Neural progenitor cell (in vitro differentiated cells): ENCODE results near the gene AUTS2. TPM values are rescaled to one million over a fixed set of nuclear protein-coding genes. Genes with fewer than 3 reads are reported as not detected.

Experiments
- DNase-seq: peaks from one replicate; pipeline ENCODE4 v3.0.0-alpha.2; 2016; ENCODE audit warnings: low spot score
- H2AFZ ChIP-seq: fragments of 200-600 bp; sonication (generic); replicated peaks from 2 replicates; pipeline ENCODE4 v1.6.1; 2016; ENCODE audit warnings: antibody characterized with exemption
- H3F3A ChIP-seq: fragments of 200-600 bp; sonication (generic); 2 replicates; pipeline ENCODE4 v1.6.1; 2016; ENCODE audit warnings: antibody characterized with exemption, low read depth
- H3K27ac ChIP-seq: fragments of 200-600 bp; sonication (generic); 2 replicates; pipeline ENCODE4 v1.5.1; 2016; ENCODE audit warnings: mild to moderate bottlenecking
- H3K27me3 ChIP-seq: fragments of 200-600 bp; sonication (generic); 2 replicates; pipeline ENCODE4 v1.6.1; 2016; ENCODE audit warnings: mild to moderate bottlenecking, moderate library complexity
- H3K36me3 ChIP-seq: fragments of 200-600 bp; sonication (generic); 2 replicates; pipeline ENCODE4 v1.5.1; 2016
- H3K4me1 ChIP-seq: fragments of 200-600 bp; sonication (generic); 2 replicates; pipeline ENCODE4 v1.6.1; 2016; ENCODE audit warnings: mixed run types
- H3K4me2 ChIP-seq: fragments of 200-600 bp; sonication (generic); 2 replicates; pipeline ENCODE4 v1.6.1; 2016
- H3K4me3 ChIP-seq: fragments of 200-600 bp; sonication (generic); 2 replicates; pipeline ENCODE4 v1.5.1; 2016
- H3K79me2 ChIP-seq: fragments of 200-600 bp; sonication (generic); 2 replicates; pipeline ENCODE4 v1.6.1; 2016; ENCODE audit warnings: low read depth
- H3K9ac ChIP-seq: fragments of 200-600 bp; sonication (generic); 2 replicates; pipeline ENCODE4 v1.6.1; 2016
- H3K9me3 ChIP-seq: fragments of 200-600 bp; sonication (generic); 2 replicates; pipeline ENCODE4 v1.5.1; 2016; ENCODE audit warnings: low read depth
- H4K20me1 ChIP-seq: fragments of 200-600 bp; sonication (generic); 2 replicates; pipeline ENCODE4 v1.6.1; 2016; ENCODE audit warnings: low read depth
- H3K27ac Mint-ChIP-seq: 3 replicates; pipeline ENCODE4 v1.8.0; 2021; ENCODE audit warnings: mixed read lengths
- H3K27me3 Mint-ChIP-seq: 2 replicates; pipeline ENCODE4 v1.8.0; 2022; ENCODE audit warnings: low read depth, mild to moderate bottlenecking, inconsistent platforms, moderate library complexity, mixed read lengths; ENCODE audit not compliant: insufficient read depth
- H3K36me3 Mint-ChIP-seq: 3 replicates; pipeline ENCODE4 v1.8.0; 2021; ENCODE audit warnings: mixed read lengths
- H3K4me1 Mint-ChIP-seq: 3 replicates; pipeline ENCODE4 v1.8.0; 2021; ENCODE audit warnings: mixed read lengths
- H3K4me3 Mint-ChIP-seq: 3 replicates; pipeline ENCODE4 v1.8.0; 2021; ENCODE audit warnings: mild to moderate bottlenecking, moderate library complexity, mixed read lengths
- H3K9me3 Mint-ChIP-seq: 3 replicates; pipeline ENCODE4 v1.8.0; 2020; ENCODE audit warnings: mixed read lengths
- CTCF ChIP-seq: fragments of 200-600 bp; sonication (generic); IDR thresholded peaks from 2 replicates; pipeline ENCODE4 v1.5.1; 2017; ENCODE audit warnings: antibody characterized with exemption, mild to moderate bottlenecking
- EZH2 ChIP-seq: fragments of 200-600 bp; sonication (generic); IDR thresholded peaks from 2 replicates; pipeline ENCODE4 v1.6.1; 2017; ENCODE audit warnings: antibody characterized with exemption, mild to moderate bottlenecking, moderate library complexity
- EZH2phosphoT487 ChIP-seq: fragments of 200-600 bp; sonication (generic); IDR thresholded peaks from 2 replicates; pipeline ENCODE4 v1.6.1; 2017; ENCODE audit warnings: antibody characterized with exemption
- total RNA-seq: library from RNA; depleted of rRNA; stranded (reverse); fragments of >200 nt; gene quantifications from 2 replicates; pipeline ENCODE4 v1.2.3, GENCODE V29; 2015; ENCODE audit warnings: low replicate concordance

Gene AUTS2
- total RNA-seq, 1 donor from 2014 or later: 50.0 TPM

DNA sequence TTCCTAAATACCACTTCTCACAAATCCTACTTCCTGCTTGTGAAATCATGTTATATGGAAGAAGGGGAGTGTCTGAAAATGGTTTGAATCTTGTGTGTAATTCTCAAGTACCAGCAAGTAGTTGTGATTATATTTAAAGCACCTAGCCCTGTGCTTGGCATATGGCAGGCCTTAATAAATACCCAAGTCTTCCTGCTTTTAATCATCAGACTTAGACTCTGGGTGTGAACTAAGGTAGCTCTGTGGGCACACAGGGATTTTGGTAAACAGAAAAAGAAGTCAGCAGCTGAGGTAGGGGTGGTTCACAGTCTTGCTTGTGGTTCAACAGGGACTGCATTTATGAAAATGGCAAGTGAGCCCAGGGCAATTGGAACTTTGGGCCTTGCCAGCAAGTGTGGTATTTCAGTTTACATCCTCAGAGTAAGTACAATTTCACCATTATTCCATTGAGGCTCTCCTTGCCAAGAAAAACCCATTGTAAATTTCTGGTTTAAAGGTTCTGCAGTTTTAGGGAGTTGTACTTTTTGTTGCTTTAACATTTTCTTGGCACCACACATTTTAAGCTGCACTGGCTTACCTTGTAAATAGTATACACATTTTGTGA, 215.5 kb downstream of the AUTS2 start:
- H3K27ac ChIP-seq: no peak overlapping the region

GRCh38 chr7:69814421-69814962, 216.2 kb downstream of the AUTS2 start:
- peaks cover 19% of the 10 kb centered on the region for H3K27me3 ChIP-seq
- no peak for TF ChIP-seq EZH2phosphoT487
- no peak for TF ChIP-seq EZH2
- TF ChIP-seq CTCF: no peak
- H2AFZ ChIP-seq: no peak overlapping the region
- DNase-seq: peak; percentile 81
- H3K4me3 ChIP-seq: no peak overlapping the region
- H4K20me1 ChIP-seq: peaks cover 70% of the 10 kb centered on the region
- no peak overlapping the region for H3K9ac ChIP-seq
- no peaks in the 10 kb centered on the region for H3K79me2 ChIP-seq
- Mint-ChIP-seq H3K36me3 (peaks cover 1% of the 10 kb centered on the region), H3K27ac (peak overlapping the region; percentile 14), H3K4me3 (peak overlapping the region; percentile 69), H3K9me3 (no peaks in the 10 kb centered on the region), H3K27me3 (peaks cover 5% of the 10 kb centered on the region), H3K4me1 (peaks cover 70% of the 10 kb centered on the region)
- H3K4me2 ChIP-seq: peak overlapping the region; percentile 57
- no peak overlapping the region for H3K27ac ChIP-seq
- peaks cover 23% of the 10 kb centered on the region for H3K4me1 ChIP-seq
- no peaks in the 10 kb centered on the region for H3K9me3 ChIP-seq
- peaks cover 4% of the 10 kb centered on the region for H3F3A ChIP-seq
- no peaks in the 10 kb centered on the region for H3K36me3 ChIP-seq

More for the DNA sequence above, 215.5 kb downstream of the AUTS2 start:
- H3K36me3 Mint-ChIP-seq: peaks cover 1% of the 10 kb centered on the region
- H3K27me3 ChIP-seq: peaks cover 19% of the 10 kb centered on the region
- H2AFZ ChIP-seq: no peak overlapping the region
- peaks cover 5% of the 10 kb centered on the region for H3K27me3 Mint-ChIP-seq
- H3K4me2 ChIP-seq: peak overlapping the region; percentile 57
- peaks cover 63% of the 10 kb centered on the region for H4K20me1 ChIP-seq
- H3K27ac Mint-ChIP-seq: peak overlapping the region; percentile 14
- no peaks in the 10 kb centered on the region for H3K79me2 ChIP-seq
- H3K9ac ChIP-seq: no peak overlapping the region
- peaks cover 16% of the 10 kb centered on the region for H3K4me1 ChIP-seq
- H3K36me3 ChIP-seq: no peaks in the 10 kb centered on the region
- H3K9me3 Mint-ChIP-seq: no peaks in the 10 kb centered on the region
- H3F3A ChIP-seq: peaks cover 4% of the 10 kb centered on the region
- H3K4me3 ChIP-seq: no peak overlapping the region
- H3K9me3 ChIP-seq: no peaks in the 10 kb centered on the region
- peaks cover 63% of the 10 kb centered on the region for H3K4me1 Mint-ChIP-seq
- DNase-seq: no peak
- peak overlapping the region; percentile 30 for H3K4me3 Mint-ChIP-seq
- TF ChIP-seq EZH2phosphoT487: no peak
- TF ChIP-seq CTCF: no peak
- TF ChIP-seq EZH2: no peak

DNA sequence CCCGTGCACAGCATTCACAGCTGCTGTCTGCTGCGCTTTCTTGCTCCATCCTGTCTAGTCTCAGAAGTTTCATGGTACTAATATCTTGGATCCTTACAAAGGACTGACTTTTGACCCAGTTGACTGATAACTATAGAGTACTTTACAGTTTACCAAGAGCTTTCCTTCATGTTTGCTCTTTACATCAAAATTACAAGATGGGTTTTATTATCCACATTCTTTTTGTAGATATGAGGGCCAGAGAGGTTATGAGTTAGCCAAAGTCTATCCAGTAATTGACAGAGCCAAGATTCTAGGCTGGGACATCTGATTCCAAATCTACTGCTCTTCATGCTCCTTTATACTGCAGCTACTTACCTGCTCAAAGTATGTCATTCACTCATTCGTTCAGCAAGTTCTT, 218.2 kb downstream of the AUTS2 start:
- Histone ChIP-seq H3K36me3 (no peaks in the 10 kb centered on the region), H3K4me2 (no peak overlapping the region), H3K4me3 (no peak overlapping the region), H3K9ac (no peak overlapping the region), H2AFZ (no peak overlapping the region), H3K27me3 (peaks cover 19% of the 10 kb centered on the region), H4K20me1 (peaks cover 86% of the 10 kb centered on the region), H3F3A (peaks cover 4% of the 10 kb centered on the region), H3K4me1 (peaks cover 26% of the 10 kb centered on the region), H3K9me3 (no peaks in the 10 kb centered on the region), H3K79me2 (no peaks in the 10 kb centered on the region), H3K27ac (no peak overlapping the region)
- Mint-ChIP-seq H3K4me1 (peaks cover 77% of the 10 kb centered on the region), H3K27me3 (peaks cover 5% of the 10 kb centered on the region), H3K36me3 (no peaks in the 10 kb centered on the region), H3K27ac (no peak overlapping the region), H3K4me3 (no peak overlapping the region), H3K9me3 (no peaks in the 10 kb centered on the region)
- TF ChIP-seq CTCF: no peak
- TF ChIP-seq EZH2phosphoT487: no peak
- TF ChIP-seq EZH2: no peak
- DNase-seq: no peak
